Measurements from ENCODE around the gene TBX20.
"Not testable (repeated sequence)": the region's sequence is repeated elsewhere in the genome, so short reads cannot be mapped to it uniquely, and the experiment has no call there.

The TBX20 gene

GRCh38 chr7:35229116-35229780, 24.7 kb downstream of the TBX20 start:
- not testable (repeated sequence) for H3K4me3 ChIP-seq (ENCODE audit: low read depth, low read length); DNase-seq (ENCODE audit: low read depth)

- not testable (repeated sequence) for H3K4me3 ChIP-seq (ENCODE audit: low read depth, low read length); DNase-seq (ENCODE audit: low read depth)
Measured at GRCh38 chr7:35228496-35229051, 25.3 kb downstream of the TBX20 start.

DNA sequence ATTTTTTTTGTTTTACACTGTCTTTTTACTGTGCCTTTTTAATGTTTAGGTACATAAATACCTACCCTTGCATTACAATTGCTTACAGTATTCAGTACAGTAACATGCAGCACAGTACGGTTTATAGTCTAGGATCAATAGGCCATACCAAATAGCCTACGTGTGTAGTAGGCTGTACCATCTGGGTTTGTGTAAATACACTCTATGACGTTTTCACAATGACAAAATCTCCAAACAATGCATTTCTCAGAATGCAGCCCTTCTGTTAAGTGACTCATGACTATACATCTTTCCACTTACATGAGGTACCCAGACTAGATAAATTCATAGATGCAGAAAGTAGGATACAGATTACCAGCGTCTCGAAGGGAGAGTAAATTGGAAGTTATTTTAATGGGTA, 26.5 kb downstream of the TBX20 start:
- peak; percentile 30 for DNase-seq (ENCODE audit: low read depth)
- not testable (repeated sequence) for H3K4me3 ChIP-seq (ENCODE audit: low read depth, low read length)

DNA sequence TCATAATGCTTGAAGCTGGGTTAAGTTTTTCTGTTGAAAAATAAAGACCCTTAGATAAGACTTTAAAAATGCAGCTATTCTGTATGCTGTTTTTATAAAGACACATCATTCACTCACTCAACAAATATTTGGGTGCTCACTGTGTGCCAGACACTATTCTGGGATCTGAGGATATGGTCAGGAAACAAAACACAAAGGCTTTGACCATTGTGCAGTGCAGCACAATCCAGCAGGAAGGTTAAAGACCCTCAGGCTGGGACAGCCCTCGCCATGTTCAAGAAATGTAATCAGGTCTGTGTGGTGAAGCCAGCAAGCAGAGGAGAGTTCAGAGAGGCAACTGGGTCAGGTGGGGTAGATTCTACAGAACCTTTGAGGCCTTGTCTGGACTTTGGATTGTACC, 31.5 kb downstream of the TBX20 start:
- not testable (repeated sequence) for DNase-seq (ENCODE audit: low read depth); H3K4me3 ChIP-seq (ENCODE audit: low read depth, low read length)

- not testable (repeated sequence) for DNase-seq (ENCODE audit: low read depth); H3K4me3 ChIP-seq (ENCODE audit: low read depth, low read length)
Measured at GRCh38 chr7:35220176-35220575, 33.7 kb downstream of the TBX20 start.

DNA sequence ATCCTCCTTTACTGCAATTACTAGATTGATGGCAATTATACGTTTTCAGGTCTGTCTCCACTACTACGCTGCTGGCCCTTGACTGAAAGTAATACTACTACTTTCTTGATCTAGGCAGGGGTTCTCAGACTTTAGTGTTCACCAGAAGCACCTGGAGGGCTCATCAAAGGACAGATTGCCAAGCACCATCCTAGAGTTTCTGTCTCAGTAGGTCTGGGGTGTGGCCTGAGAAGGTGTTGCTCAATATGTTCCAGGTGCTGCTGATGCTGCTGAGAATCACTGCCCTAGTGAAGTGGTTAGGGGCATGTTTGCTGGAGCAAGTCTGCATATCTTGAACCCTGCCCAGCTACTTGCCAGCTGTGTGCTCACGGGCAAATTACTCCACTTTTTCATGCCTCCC, 37.9 kb downstream of the TBX20 start:
- not testable (repeated sequence) for H3K4me3 ChIP-seq (ENCODE audit: low read depth, low read length); DNase-seq (ENCODE audit: low read depth)

DNA sequence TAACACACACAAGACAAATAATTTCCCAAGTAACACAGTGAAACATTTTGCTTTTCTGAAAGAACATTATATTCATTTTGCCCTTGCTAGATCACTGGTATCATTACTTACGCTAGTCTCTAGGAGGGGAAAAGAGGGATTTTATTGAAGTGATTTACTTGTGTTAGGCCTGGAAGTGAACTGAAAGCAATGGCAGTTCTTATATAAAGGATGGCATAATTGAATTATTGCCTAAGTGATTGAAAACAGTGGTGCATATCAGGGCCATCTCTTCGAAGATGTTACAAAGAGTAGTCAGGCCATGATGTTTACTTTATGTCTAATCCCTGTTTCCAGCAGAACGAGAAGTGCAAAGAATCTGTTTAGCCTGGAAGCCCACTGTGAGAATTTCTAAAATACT, 38.8 kb downstream of the TBX20 start:
- not testable (repeated sequence) for H3K4me3 ChIP-seq (ENCODE audit: low read depth, low read length); DNase-seq (ENCODE audit: low read depth)

DNA sequence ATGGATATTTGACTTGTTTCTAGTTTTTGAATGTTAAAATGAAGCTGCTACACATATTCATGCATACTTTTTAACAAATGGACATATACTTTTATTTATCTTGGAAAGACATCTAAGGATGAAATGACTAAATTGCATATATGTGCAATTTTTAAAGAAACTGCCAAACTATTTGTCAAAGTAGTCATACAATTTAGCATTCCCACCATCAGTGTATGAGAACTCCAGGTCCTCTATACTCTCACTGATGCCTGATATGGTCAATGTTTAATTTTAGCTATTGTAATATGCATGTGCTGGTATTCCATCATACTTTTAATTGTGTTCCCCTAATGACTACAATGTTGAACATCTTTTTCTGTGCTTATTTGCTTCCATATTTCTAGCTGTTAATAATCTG, 47.0 kb downstream of the TBX20 start:
- DNase-seq (ENCODE audit: low read depth); H3K4me3 ChIP-seq (ENCODE audit: low read depth, low read length): not testable (repeated sequence)

DNA sequence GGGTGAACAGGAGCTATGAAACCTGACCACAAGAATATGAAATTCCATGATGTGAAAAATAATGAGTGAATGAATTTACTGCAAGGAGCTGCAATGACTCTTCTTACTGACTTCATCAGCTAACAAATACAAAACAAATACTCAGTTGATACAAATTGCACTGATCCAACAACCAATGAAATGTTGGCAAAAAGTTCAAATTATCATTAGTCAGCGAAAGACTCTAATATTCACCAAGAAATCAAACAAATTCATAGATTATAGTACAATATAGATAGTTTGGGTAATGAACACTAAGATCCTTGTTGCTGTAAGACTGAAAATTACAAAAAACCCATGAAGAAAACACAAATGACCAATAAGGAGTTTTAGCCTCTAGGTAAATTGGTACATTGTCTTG, 49.0 kb downstream of the TBX20 start:
- DNase-seq (ENCODE audit: low read depth); H3K4me3 ChIP-seq (ENCODE audit: low read depth, low read length): not testable (repeated sequence)

- H3K4me3 ChIP-seq (ENCODE audit: low read depth, low read length); DNase-seq (ENCODE audit: low read depth): not testable (repeated sequence)
Measured at GRCh38 chr7:35204031-35204430, 49.9 kb downstream of the TBX20 start.

DNA sequence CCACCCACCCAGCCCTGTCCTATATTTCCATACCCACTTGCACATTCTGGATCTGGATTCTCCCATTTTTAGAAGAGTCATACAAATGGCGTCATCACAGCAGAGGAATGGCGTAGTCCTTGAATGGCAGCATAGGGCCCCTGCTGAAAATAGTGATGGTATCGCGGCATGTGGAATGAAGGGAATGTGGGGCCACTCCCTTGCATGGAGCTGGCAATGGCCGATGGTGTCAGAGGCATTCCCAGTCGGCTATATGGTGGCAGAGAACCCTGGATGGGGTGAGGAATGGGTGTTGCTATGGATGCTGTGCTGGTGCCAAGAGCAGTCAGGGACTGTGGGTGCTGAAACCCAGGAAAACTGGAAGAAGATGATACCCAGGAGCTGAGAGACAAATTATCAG, 51.5 kb downstream of the TBX20 start:
- DNase-seq (ENCODE audit: low read depth); H3K4me3 ChIP-seq (ENCODE audit: low read depth, low read length): not testable (repeated sequence)

- not testable (repeated sequence) for DNase-seq (ENCODE audit: low read depth); H3K4me3 ChIP-seq (ENCODE audit: low read depth, low read length)
Measured at GRCh38 chr7:35200170-35200569, 53.7 kb downstream of the TBX20 start.

GRCh38 chr7:35198370-35199140, 55.3 kb downstream of the TBX20 start:
- not testable (repeated sequence) for DNase-seq (ENCODE audit: low read depth); H3K4me3 ChIP-seq (ENCODE audit: low read depth, low read length)

DNA sequence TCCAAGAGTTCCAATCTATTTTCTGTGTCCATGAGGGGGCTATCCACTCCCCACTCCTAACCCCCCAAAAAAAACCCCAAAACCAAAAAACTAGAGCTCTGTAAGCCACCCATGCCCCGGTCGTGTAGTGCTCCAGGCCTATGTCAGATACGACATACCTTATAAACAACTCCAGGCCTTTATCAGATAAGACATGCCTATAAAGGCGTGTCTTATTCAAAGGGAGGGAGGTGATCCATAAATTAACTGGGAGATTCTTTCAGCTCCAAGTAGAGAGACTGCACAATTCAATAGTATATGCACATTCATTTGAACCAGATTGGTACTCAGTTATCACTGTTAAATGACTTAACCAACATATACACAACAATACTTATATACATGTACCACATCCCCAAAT, 62.3 kb downstream of the TBX20 start:
- DNase-seq (ENCODE audit: low read depth); H3K4me3 ChIP-seq (ENCODE audit: low read depth, low read length): not testable (repeated sequence)

DNA sequence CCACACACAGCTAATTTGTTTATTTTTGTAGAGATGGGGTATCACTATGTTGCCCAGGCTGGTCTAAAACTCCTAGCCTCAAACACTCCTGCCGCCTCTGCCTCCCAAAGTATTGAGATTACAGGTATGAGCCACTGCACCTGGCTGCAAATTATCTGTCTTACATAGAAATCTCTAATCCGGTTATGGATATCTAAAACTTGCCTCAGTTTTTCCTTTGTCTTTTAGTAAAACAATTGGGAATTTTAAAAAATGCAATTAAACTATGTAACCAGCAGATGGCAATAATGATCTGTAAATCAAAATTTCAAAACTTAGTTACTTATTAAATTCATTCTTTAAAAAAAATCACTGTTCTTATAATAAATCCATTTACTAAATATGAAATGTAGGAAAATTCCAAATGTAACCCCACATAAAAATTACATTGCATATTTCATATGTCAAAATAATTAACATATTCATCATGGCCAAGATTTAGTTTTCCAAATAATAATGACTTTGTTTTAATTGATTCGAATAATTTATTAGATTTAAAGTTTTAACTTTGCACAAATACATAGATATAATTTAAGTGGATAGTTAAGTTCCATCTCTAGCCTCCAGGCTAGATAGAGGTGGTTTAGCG, 63.6 kb downstream of the TBX20 start:
- DNase-seq (ENCODE audit: low read depth): not testable (repeated sequence)

GRCh38 chr7:35186751-35187150, 67.1 kb downstream of the TBX20 start:
- DNase-seq (ENCODE audit: low read depth): not testable (repeated sequence)
- peak overlapping the region; percentile 51 for H3K4me3 ChIP-seq (ENCODE audit: low read depth, low read length)

More for the DNA sequence above, 63.6 kb downstream of the TBX20 start:
- not testable (repeated sequence) for H3K4me3 ChIP-seq (ENCODE audit: low read depth, low read length)

GRCh38 chr7:35185908-35186731, 67.8 kb downstream of the TBX20 start:
- no peak for DNase-seq (ENCODE audit: low read depth)
- peak overlapping the region; percentile 51 for H3K4me3 ChIP-seq (ENCODE audit: low read depth, low read length)

DNA sequence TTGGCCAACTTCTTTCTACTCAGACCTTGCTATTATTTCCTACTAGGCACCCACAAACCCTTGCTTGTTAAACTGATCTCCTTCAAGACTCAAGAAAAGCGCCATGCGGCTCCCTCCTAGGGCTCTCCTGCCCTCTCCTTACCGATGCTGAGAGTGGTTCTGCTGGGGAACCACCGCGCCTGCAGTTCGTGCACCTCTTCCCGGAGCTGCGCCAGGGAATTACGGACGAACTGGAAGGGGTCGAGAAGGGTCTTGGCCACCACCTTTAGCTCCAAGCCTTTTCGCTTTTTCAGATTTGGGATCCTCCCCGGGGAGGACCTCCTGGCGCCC, 68.4 kb downstream of the TBX20 start:
- H3K4me3 ChIP-seq (ENCODE audit: low read depth, low read length): peak overlapping the region; percentile 51
- not testable (repeated sequence) for DNase-seq (ENCODE audit: low read depth)

GRCh38 chr7:35184961-35185360, 68.9 kb downstream of the TBX20 start:
- not testable (repeated sequence) for DNase-seq (ENCODE audit: low read depth); H3K4me3 ChIP-seq (ENCODE audit: low read depth, low read length)

Data from skeletal muscle cell (primary cell).